AG09309 (cell line): Measurements from ENCODE around the gene ITPR1.
"Not testable (repeated sequence)": the region's sequence is repeated elsewhere in the genome, so short reads cannot be mapped to it uniquely, and the experiment has no call there.

Experiments
- DNase-seq: peaks from one replicate; pipeline ENCODE4 v3.0.0-alpha.2; 2010; ENCODE audit warnings: low read depth
- H3K4me3 ChIP-seq: 2 replicates; pipeline ENCODE4 v1.5.1; 2011; ENCODE audit warnings: mild to moderate bottlenecking, low read depth, low read length, moderate library complexity; ENCODE audit not compliant: control insufficient read depth
- TF ChIP-seq, protein P1 (sequence below): IDR thresholded peaks from 2 replicates; pipeline ENCODE4 v1.5.1; 2011; ENCODE audit warnings: mild to moderate bottlenecking, low read depth, low read length, inconsistent platforms; ENCODE audit not compliant: insufficient read depth, control insufficient read depth; ENCODE audit errors: missing control alignments

Gene ITPR1

DNA sequence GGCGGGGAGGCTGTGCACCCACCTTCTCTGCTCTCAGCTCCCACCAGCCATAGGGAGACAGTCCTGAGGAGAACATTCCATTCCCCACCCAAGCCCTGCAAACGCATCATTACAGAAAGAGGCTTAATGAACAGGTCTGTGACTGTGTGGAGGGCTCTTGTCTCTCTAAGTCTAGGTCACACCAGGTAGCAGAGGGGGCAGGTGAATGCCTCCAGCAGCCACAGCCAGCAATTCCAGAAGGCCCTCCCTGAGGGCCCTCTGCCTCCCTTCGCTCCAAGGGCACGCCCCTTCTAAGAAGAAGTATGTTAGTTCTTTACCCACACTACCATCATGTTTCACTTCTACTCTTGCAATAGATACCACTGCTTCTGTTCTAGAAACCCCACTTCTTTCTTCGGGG lies 268.6 kb downstream of the ITPR1 start:
- no peak overlapping the region for H3K4me3 ChIP-seq
- no peak for DNase-seq
- TF ChIP-seq, protein P1, sequence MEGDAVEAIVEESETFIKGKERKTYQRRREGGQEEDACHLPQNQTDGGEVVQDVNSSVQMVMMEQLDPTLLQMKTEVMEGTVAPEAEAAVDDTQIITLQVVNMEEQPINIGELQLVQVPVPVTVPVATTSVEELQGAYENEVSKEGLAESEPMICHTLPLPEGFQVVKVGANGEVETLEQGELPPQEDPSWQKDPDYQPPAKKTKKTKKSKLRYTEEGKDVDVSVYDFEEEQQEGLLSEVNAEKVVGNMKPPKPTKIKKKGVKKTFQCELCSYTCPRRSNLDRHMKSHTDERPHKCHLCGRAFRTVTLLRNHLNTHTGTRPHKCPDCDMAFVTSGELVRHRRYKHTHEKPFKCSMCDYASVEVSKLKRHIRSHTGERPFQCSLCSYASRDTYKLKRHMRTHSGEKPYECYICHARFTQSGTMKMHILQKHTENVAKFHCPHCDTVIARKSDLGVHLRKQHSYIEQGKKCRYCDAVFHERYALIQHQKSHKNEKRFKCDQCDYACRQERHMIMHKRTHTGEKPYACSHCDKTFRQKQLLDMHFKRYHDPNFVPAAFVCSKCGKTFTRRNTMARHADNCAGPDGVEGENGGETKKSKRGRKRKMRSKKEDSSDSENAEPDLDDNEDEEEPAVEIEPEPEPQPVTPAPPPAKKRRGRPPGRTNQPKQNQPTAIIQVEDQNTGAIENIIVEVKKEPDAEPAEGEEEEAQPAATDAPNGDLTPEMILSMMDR: no peak

- DNase-seq, H3K4me3 ChIP-seq: not testable (repeated sequence)
These were observed 269.5 kb downstream of the ITPR1 start for GRCh38 chr3:4762481-4763230.

DNA sequence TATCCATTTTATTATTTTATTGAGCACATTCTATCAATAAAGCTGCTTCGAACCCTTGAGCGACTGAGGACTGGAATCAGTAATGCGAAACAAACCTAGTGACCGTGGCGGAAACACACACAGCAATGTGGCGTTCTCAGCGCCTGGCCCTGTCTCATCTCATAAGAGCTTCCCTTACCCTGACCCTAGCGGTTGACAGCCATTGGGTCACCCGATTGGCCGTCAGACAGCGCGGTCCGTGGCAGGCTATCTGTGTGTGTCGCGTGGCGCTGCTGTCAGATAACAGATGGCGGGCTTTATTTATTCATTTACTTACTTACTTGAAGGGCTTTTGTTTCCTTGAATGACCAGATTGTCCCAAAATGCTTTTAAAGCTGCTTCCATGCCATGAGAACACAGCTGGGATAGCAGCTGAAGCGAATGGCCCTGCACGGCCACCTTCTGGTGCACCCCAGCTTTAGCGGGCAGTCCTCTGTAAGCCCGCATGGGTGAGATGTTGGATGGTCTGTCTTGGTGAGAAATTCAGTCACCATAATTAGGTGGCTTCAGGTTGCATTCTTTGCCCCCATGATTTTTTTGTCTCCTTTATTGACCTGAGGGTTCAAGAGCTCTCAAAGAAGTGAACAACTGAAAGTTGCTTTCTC lies 270.6 kb downstream of the ITPR1 start:
- TF ChIP-seq, protein P1: no peak
- H3K4me3 ChIP-seq: no peak overlapping the region
- DNase-seq: no peak

DNA sequence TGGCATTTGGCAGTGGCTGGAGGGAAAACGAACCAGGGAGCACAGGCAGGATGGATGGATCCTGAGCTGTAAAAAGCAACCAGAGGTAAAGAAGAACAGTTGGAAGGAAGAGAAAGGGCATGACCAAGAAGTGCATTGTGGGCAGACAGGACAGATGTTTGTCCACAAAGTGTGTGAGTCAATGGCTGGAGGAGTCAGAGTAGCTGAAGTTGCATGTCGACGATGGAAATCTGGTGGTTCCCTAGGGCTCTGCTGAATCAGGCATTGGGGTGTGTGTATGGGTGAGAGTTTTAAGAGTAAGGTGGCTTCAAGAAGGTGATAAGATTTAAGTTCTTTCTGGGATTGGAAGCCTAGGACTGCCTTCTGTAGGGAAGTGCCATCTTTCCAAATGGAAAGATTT lies 272.1 kb downstream of the ITPR1 start:
- DNase-seq: no peak
- TF ChIP-seq, protein P1: no peak
- H3K4me3 ChIP-seq: no peak overlapping the region

- DNase-seq: no peak
- no peak overlapping the region for H3K4me3 ChIP-seq
- TF ChIP-seq, protein P1: no peak
These were observed 273.1 kb downstream of the ITPR1 start for GRCh38 chr3:4766263-4766662.

- no peak for DNase-seq
- TF ChIP-seq, protein P1: no peak
- H3K4me3 ChIP-seq: no peak overlapping the region
These were observed 273.8 kb downstream of the ITPR1 start for GRCh38 chr3:4766716-4767499.

GRCh38 chr3:4768021-4768420 lies 274.9 kb downstream of the ITPR1 start:
- no peak overlapping the region for H3K4me3 ChIP-seq
- no peak for DNase-seq
- TF ChIP-seq, protein P1: no peak
